Measurements from ENCODE around the gene BNC2.

Gene BNC2

GRCh38 chr9:16417749-16418148, 452.7 kb downstream of the BNC2 start:
- DNase-seq (ENCODE audit: low read depth in 3 of 3) = no peak

GRCh38 chr9:16417161-16417560, 453.3 kb downstream of the BNC2 start:
- no peak for DNase-seq (ENCODE audit: low read depth in 3 of 3)

GRCh38 chr9:16414451-16414850, 456.0 kb downstream of the BNC2 start:
- DNase-seq (ENCODE audit: low read depth in 3 of 3) = no peak

- DNase-seq (ENCODE audit: low read depth in 3 of 3) = no peak
These were observed 456.9 kb downstream of the BNC2 start for GRCh38 chr9:16413509-16414016.

- no peak for DNase-seq (ENCODE audit: low read depth in 3 of 3)
These were observed 457.7 kb downstream of the BNC2 start for GRCh38 chr9:16412740-16413139.

GRCh38 chr9:16411311-16411710, 459.2 kb downstream of the BNC2 start:
- DNase-seq (ENCODE audit: low read depth in 3 of 3) = no peak

- no peak for DNase-seq (ENCODE audit: low read depth in 3 of 3)
These were observed 459.7 kb downstream of the BNC2 start for GRCh38 chr9:16410601-16411280.

GRCh38 chr9:16407617-16408016, 462.9 kb downstream of the BNC2 start:
- DNase-seq (ENCODE audit: low read depth in 3 of 3) = no peak

GRCh38 chr9:16406526-16407225, 463.8 kb downstream of the BNC2 start:
- DNase-seq (ENCODE audit: low read depth in 3 of 3) = no peak

- no peak for DNase-seq (ENCODE audit: low read depth in 3 of 3)
These were observed 465.0 kb downstream of the BNC2 start for GRCh38 chr9:16405421-16405820.

GRCh38 chr9:16401701-16402100, 468.8 kb downstream of the BNC2 start:
- DNase-seq (ENCODE audit: low read depth in 3 of 3) = no peak

- no peak for DNase-seq (ENCODE audit: low read depth in 3 of 3)
These were observed 471.8 kb downstream of the BNC2 start for GRCh38 chr9:16398691-16399090.

- no peak for DNase-seq (ENCODE audit: low read depth in 3 of 3)
These were observed 474.1 kb downstream of the BNC2 start for GRCh38 chr9:16396389-16396788.

- no peak for DNase-seq (ENCODE audit: low read depth in 3 of 3)
These were observed 479.1 kb downstream of the BNC2 start for GRCh38 chr9:16391369-16391768.

GRCh38 chr9:16387382-16387781, 483.1 kb downstream of the BNC2 start:
- no peak for DNase-seq (ENCODE audit: low read depth in 3 of 3)

GRCh38 chr9:16386827-16387077, 483.7 kb downstream of the BNC2 start:
- no peak for DNase-seq (ENCODE audit: low read depth in 3 of 3)

- no peak for DNase-seq (ENCODE audit: low read depth in 3 of 3)
These were observed 484.3 kb downstream of the BNC2 start for GRCh38 chr9:16386007-16386826.

- DNase-seq (ENCODE audit: low read depth in 3 of 3) = no peak
These were observed 484.9 kb downstream of the BNC2 start for GRCh38 chr9:16385590-16385989.

GRCh38 chr9:16384993-16385392, 485.5 kb downstream of the BNC2 start:
- DNase-seq (ENCODE audit: low read depth in 3 of 3) = no peak

- no peak for DNase-seq (ENCODE audit: low read depth in 3 of 3)
These were observed 493.2 kb downstream of the BNC2 start for GRCh38 chr9:16377311-16377710.

- no peak for DNase-seq (ENCODE audit: low read depth in 3 of 3)
These were observed 499.2 kb downstream of the BNC2 start for GRCh38 chr9:16371306-16371705.

GRCh38 chr9:16370647-16371046, 499.8 kb downstream of the BNC2 start:
- no peak for DNase-seq (ENCODE audit: low read depth in 3 of 3)

- no peak for DNase-seq (ENCODE audit: low read depth in 3 of 3)
These were observed 501.0 kb downstream of the BNC2 start for GRCh38 chr9:16369427-16369826.
